HepG2 (cell line): ENCODE results near the gene USP28. TPM values are rescaled to one million over a fixed set of nuclear protein-coding genes. Genes with fewer than 3 reads are reported as not detected.

Source experiments
- ATAC-seq: fragments of 200-7000 bp; cut with Tn5 transposase; 3 replicates; pipeline ENCODE4 v1.9.1; 2020; ENCODE audit warnings: mild to moderate bottlenecking, moderate library complexity
- BruUV-seq: library from RNA; stranded (reverse); fragments of 400-500 nt; replicated peaks from 2 replicates; lab custom pipeline; 2021; lab: Mats Ljungman, UMichigan
- CTCF ChIA-PET: fragments of 300-600 bp; formaldehyde crosslinking; extraction: SDS; loops from one replicate; lab custom pipeline; 2021; ENCODE audit warnings: low total read pairs, inconsistent platforms, low intra/inter-chr PET ratio; lab: Yijun Ruan, JAX
- POLR2A ChIA-PET: fragments of 350-600 bp; sonication (Branson Sonifier 250); formaldehyde crosslinking; loops from one replicate; lab custom pipeline; 2020; ENCODE audit warnings: antibody characterized with exemption, inconsistent platforms; lab: Yijun Ruan, JAX
- DNase-seq: peaks from one replicate; pipeline ENCODE4 v3.0.0-alpha.2; 2015; ENCODE audit warnings: low spot score
- FAIRE-seq: peaks from 3 replicates; lab custom pipeline; 2011; peaks lifted over from hg19 to GRCh38; lab: Jason Lieb, UNC
- H2AFZ ChIP-seq: one replicate; pipeline ENCODE4 v1.6.1; 2011; ENCODE audit warnings: low read length, inconsistent platforms
- H3K27ac ChIP-seq: fragments of 300-600 bp; 3 replicates; pipeline ENCODE4 v1.8.0; 2011; ENCODE audit warnings: mixed run types, mild to moderate bottlenecking, mixed read lengths, low read length, inconsistent platforms; ENCODE audit not compliant: insufficient read depth; ENCODE audit errors: extremely low read length
- H3K27me3 ChIP-seq, 2 experiments: fragments of 200-600 bp in 1 of 2; 2 replicates in 1 of 2; 3 replicates in 1 of 2; pipeline versions ENCODE4 v1.6.0 to v1.8.0; 2011; ENCODE audit warnings: low read length in 2 of 2, mild to moderate bottlenecking in 2 of 2, moderate library complexity in 2 of 2, inconsistent platforms in 1 of 2; ENCODE audit not compliant: insufficient read depth in 2 of 2, control insufficient read depth in 1 of 2
- H3K36me3 ChIP-seq, 2 experiments: fragments of 200-600 bp in 1 of 2; replicated peaks in 1 of 2; 2 replicates in 1 of 2; 3 replicates in 1 of 2; pipeline versions ENCODE4 v1.5.1 to v1.8.0; 2011; ENCODE audit warnings: low read length in 2 of 2, inconsistent platforms in 1 of 2; ENCODE audit not compliant: insufficient read depth in 2 of 2, control insufficient read depth in 1 of 2
- H3K4me1 ChIP-seq: 2 replicates; pipeline ENCODE4 v1.5.1; 2012; ENCODE audit warnings: low read length, inconsistent platforms; ENCODE audit not compliant: insufficient read depth
- H3K4me2 ChIP-seq: 2 replicates; pipeline ENCODE4 v1.6.0; 2011; ENCODE audit warnings: low read depth, low read length, inconsistent platforms
- H3K4me3 ChIP-seq, 3 experiments: fragments of 200-600 bp in 1 of 3; sonication (generic), shearing (Covaris generic) in 1 of 3; replicated peaks in 1 of 3; 2 replicates each; pipeline ENCODE4 v1.5.1; 2011 to 2016; ENCODE audit warnings: low read length in 3 of 3, inconsistent platforms in 2 of 3, low read depth in 2 of 3, mild to moderate bottlenecking in 2 of 3, control low read depth in 1 of 3, mixed read lengths in 1 of 3; ENCODE audit not compliant: insufficient read depth in 1 of 3
- H3K79me2 ChIP-seq: one replicate; pipeline ENCODE4 v1.6.1; 2011; ENCODE audit warnings: low read length, inconsistent platforms; ENCODE audit not compliant: insufficient read depth
- H3K9ac ChIP-seq: 2 replicates; pipeline ENCODE4 v1.6.0; 2011; ENCODE audit warnings: mild to moderate bottlenecking, low read depth, low read length, inconsistent platforms; ENCODE audit not compliant: insufficient read depth
- H3K9me3 ChIP-seq: 2 replicates; pipeline ENCODE4 v1.5.1; 2012; ENCODE audit warnings: mild to moderate bottlenecking, low read length
- H4K20me1 ChIP-seq: 2 replicates; pipeline ENCODE4 v1.6.0; 2011; ENCODE audit warnings: inconsistent platforms, mild to moderate bottlenecking, low read length, moderate library complexity; ENCODE audit not compliant: insufficient read depth
- CHCHD3 ChIP-seq: sonication (generic); formaldehyde crosslinking; IDR thresholded peaks from 2 replicates; pipeline ENCODE4 v1.8.0; 2022; ENCODE audit warnings: mild to moderate bottlenecking, missing genetic modification reagents, moderate library complexity
- CREB1 ChIP-seq, 2 experiments: fragments of 450-650 bp in 1 of 2; IDR thresholded peaks; 2 replicates each; pipeline ENCODE4 v1.6.1; 2016 to 2017; ENCODE audit warnings: control low read depth in 1 of 2, mild to moderate bottlenecking in 1 of 2, missing compliant biosample characterization in 1 of 2, missing genetic modification characterization in 1 of 2
- DDIT3 ChIP-seq: sonication (generic); formaldehyde crosslinking; IDR thresholded peaks from 2 replicates; pipeline ENCODE4 v1.4.0; 2020; ENCODE audit warnings: mild to moderate bottlenecking, missing genetic modification reagents
- HINFP ChIP-seq: sonication (generic); formaldehyde crosslinking; IDR thresholded peaks from 2 replicates; pipeline ENCODE4 v1.4.0; 2020; ENCODE audit warnings: low read depth, mild to moderate bottlenecking, missing genetic modification reagents
- MTA3 ChIP-seq: sonication (generic); formaldehyde crosslinking; IDR thresholded peaks from 2 replicates; pipeline ENCODE4 v1.4.0; 2020; ENCODE audit warnings: missing genetic modification reagents
- NR3C1 ChIP-seq: sonication (generic); formaldehyde crosslinking; IDR thresholded peaks from 2 replicates; pipeline ENCODE4 v1.4.0; 2020; ENCODE audit warnings: missing genetic modification reagents
- REL ChIP-seq: sonication (generic); formaldehyde crosslinking; conservative IDR thresholded peaks from 2 replicates; pipeline ENCODE4 v1.8.0; 2022; ENCODE audit warnings: mild to moderate bottlenecking, missing genetic modification reagents, moderate library complexity
- SMARCE1 ChIP-seq: fragments of 450-650 bp; IDR thresholded peaks from 2 replicates; pipeline ENCODE4 v1.6.1; 2017; ENCODE audit warnings: borderline replicate concordance
- SMC3 ChIP-seq: IDR thresholded peaks from 2 replicates; pipeline ENCODE4 v1.6.1; 2011; ENCODE audit warnings: low read length, improper control_type of control experiment
- ZNF251 ChIP-seq: sonication (generic); formaldehyde crosslinking; IDR thresholded peaks from 2 replicates; pipeline ENCODE4 v1.9.0; 2021; ENCODE audit warnings: mild to moderate bottlenecking, missing genetic modification reagents
- ZNF3 ChIP-seq: IDR thresholded peaks from 2 replicates; pipeline ENCODE4 v1.7.0; 2017; ENCODE audit warnings: inconsistent platforms
- ZNF362 ChIP-seq: sonication (generic); formaldehyde crosslinking; IDR thresholded peaks from 2 replicates; pipeline ENCODE4 v1.4.0; 2020; ENCODE audit warnings: missing genetic modification reagents, mild to moderate bottlenecking, borderline replicate concordance
- ZNF446 ChIP-seq: sonication (generic); formaldehyde crosslinking; IDR thresholded peaks from 2 replicates; pipeline ENCODE4 v1.5.0; 2020; ENCODE audit warnings: mild to moderate bottlenecking, missing genetic modification reagents
- ZNF484 ChIP-seq: sonication (generic); formaldehyde crosslinking; IDR thresholded peaks from 2 replicates; pipeline ENCODE4 v1.5.1; 2020; ENCODE audit warnings: mild to moderate bottlenecking, low read depth, missing genetic modification reagents, borderline replicate concordance
- ZNF574 ChIP-seq: sonication (generic); formaldehyde crosslinking; IDR thresholded peaks from 2 replicates; pipeline ENCODE4 v1.4.0; 2020; ENCODE audit warnings: missing genetic modification reagents
- ZZZ3 ChIP-seq: sonication (generic); formaldehyde crosslinking; IDR thresholded peaks from 2 replicates; pipeline ENCODE4 v1.4.0; 2020; ENCODE audit warnings: missing genetic modification reagents, mild to moderate bottlenecking, borderline replicate concordance
- WGBS: methylation state at CpG from one replicate; pipeline ENCODE4 v1.1.6; 2017; ENCODE audit warnings: low lambda C conversion rate; 5-methylcytosine and 5-hydroxymethylcytosine counted together
- in situ Hi-C: cut with HindIII; loops from 2 replicates; pipeline ENCODE4 v1.10.0; 2017; ENCODE audit warnings: low pct_unique_long_range_greater_than_20kb; ENCODE audit not compliant: extremely low pct_ligation_motif_present
- intact Hi-C: fragments of 100-400 bp; cut with micrococcal nuclease; formaldehyde crosslinking; loops from one replicate; pipeline ENCODE4 v1.10.0; 2022; ENCODE audit not compliant: unreplicated experiment
- polyA plus RNA-seq, 8 experiments: library from polyadenylated mRNA; depleted of rRNA in 3 of 8; stranded (reverse) in 7 of 8; unstranded in 1 of 8; fragments of >200 nt; fragmentation: Illumina TruSeq in 4 of 8; extraction: Trizol in 4 of 8; gene quantifications; 2 replicates each; pipeline versions ENCODE4 v1.2.1 to v1.2.3, GENCODE V29; 2011 to 2016; ENCODE audit warnings: low read depth in 4 of 8, missing spikeins in 1 of 8, mixed read lengths in 1 of 8; ENCODE audit not compliant: insufficient read depth in 1 of 8
- total RNA-seq, 5 experiments: library from RNA; depleted of rRNA; stranded (reverse); fragments of >200 nt; fragmentation: Illumina TruSeq; extraction: Trizol; gene quantifications; 2 replicates each; pipeline ENCODE4 v1.2.3, GENCODE V29; 2016; ENCODE audit warnings: low read depth in 1 of 5

The USP28 gene
- total and polyA plus RNA-seq, 2 of the 13 experiments (the other 11 are each of a cell fraction or from before 2014, with no cell fraction given), result 29.6 to 34.3 TPM

GRCh38 chr11:113856966-113857759 is 18.2 kb downstream of the USP28 start (continued):
- TF ChIP-seq ZNF362 (CRISPR knock-in tag), result no peak

- H2AFZ ChIP-seq, result no peak overlapping the region
- peaks cover 3 to 18% of the 10 kb centered on the region in 2 experiments; a peak in 4 of 5 replicates for H3K36me3 ChIP-seq
- TF ChIP-seq ZNF251 (CRISPR knock-in tag) (no peak), ZNF446 (CRISPR knock-in tag) (no peak), ZNF574 (CRISPR knock-in tag) (no peak), MTA3 (CRISPR knock-in tag) (no peak), CHCHD3 (CRISPR knock-in tag) (no peak), SMC3 (no peak), HINFP (CRISPR knock-in tag) (no peak), NR3C1 (CRISPR knock-in tag) (no peak), REL (CRISPR knock-in tag) (no peak), ZNF484 (CRISPR knock-in tag) (no peak), SMARCE1 (no peak), CREB1 (IDR thresholded peaks at IDR 0.05) (no peak), CREB1 (CRISPR knock-in tag; IDR thresholded peaks at IDR 0.05) (no peak), ZNF3 (CRISPR knock-in tag) (no peak), ZZZ3 (CRISPR knock-in tag) (no peak), DDIT3 (CRISPR knock-in tag) (no peak)
- intact Hi-C loops (no loop called here), in situ Hi-C loops (no loop called here)
- DNase-seq (no peak), FAIRE-seq (no peak), ATAC-seq (no peak)
- no peak overlapping the region for H3K4me2 ChIP-seq
- no peak overlapping the region for H3K27ac ChIP-seq
- H3K79me2 ChIP-seq, result peaks cover 13% of the 10 kb centered on the region
- H3K4me3 ChIP-seq, result no peak overlapping the region
- CTCF ChIA-PET, result no interaction called here
- POLR2A ChIA-PET, result no interaction called here
- no TSS peak for BruUV-seq
- peaks cover 14% of the 10 kb centered on the region for H3K4me1 ChIP-seq
- over 99% methylated on average over 6 of the region's 6 CpGs for WGBS
- no peaks in the 10 kb centered on the region for H3K27me3 ChIP-seq
- no peaks in the 10 kb centered on the region for H4K20me1 ChIP-seq
- no peaks in the 10 kb centered on the region for H3K9me3 ChIP-seq
- no peak overlapping the region for H3K9ac ChIP-seq
These were observed 19.6 kb downstream of the USP28 start for GRCh38 chr11:113855803-113856202.
